Panc1 (cell line): ENCODE results near the gene COMMD2. TPM values are rescaled to one million over a fixed set of nuclear protein-coding genes. Genes with fewer than 3 reads are reported as not detected.

Experiments
- ATAC-seq: fragments of 200-7000 bp; cut with Tn5 transposase; 2 replicates; pipeline ENCODE4 v1.9.1; 2020; ENCODE audit warnings: mild to moderate bottlenecking, moderate library complexity
- BruUV-seq: library from RNA; stranded (reverse); fragments of 400-500 nt; replicated peaks from 2 replicates; lab custom pipeline; 2021; lab: Mats Ljungman, UMichigan
- CTCF ChIA-PET: fragments of 300-600 bp; sonication (Branson Sonifier 250); formaldehyde crosslinking; loops from one replicate; lab custom pipeline; 2022; ENCODE audit warnings: antibody characterized with exemption; lab: Charles Lee
- POLR2A ChIA-PET: fragments of 300-600 bp; sonication (Branson Sonifier 250); formaldehyde crosslinking; loops from one replicate; lab custom pipeline; 2022; ENCODE audit warnings: antibody characterized with exemption; lab: Charles Lee
- DNase-seq: peaks from one replicate; pipeline ENCODE4 v3.0.0-alpha.2; 2010; ENCODE audit warnings: low read depth, low spot score
- H3K27ac ChIP-seq: 2 replicates; pipeline ENCODE4 v1.5.1; 2011; ENCODE audit warnings: mild to moderate bottlenecking, low read length, inconsistent platforms
- H3K27me3 ChIP-seq: fragments of 200-500 bp; sonication (Bioruptor generic); 2 replicates; pipeline ENCODE4 v1.6.0; 2014; ENCODE audit warnings: low read length, inconsistent platforms; ENCODE audit not compliant: control insufficient read depth, insufficient read depth
- H3K36me3 ChIP-seq: fragments of 200-500 bp; sonication (Bioruptor generic); 2 replicates; pipeline ENCODE4 v1.5.1; 2014; ENCODE audit warnings: inconsistent platforms, mild to moderate bottlenecking, low read length, moderate library complexity; ENCODE audit not compliant: control insufficient read depth, insufficient read depth
- H3K4me1 ChIP-seq: 2 replicates; pipeline ENCODE4 v1.5.1; 2011; ENCODE audit warnings: inconsistent platforms, mild to moderate bottlenecking, low read length, moderate library complexity; ENCODE audit not compliant: control insufficient read depth, insufficient read depth
- H3K4me3 ChIP-seq, 2 experiments: 2 replicates each; pipeline ENCODE4 v1.5.1; 2011 to 2012; ENCODE audit warnings: low read depth in 2 of 2, low read length in 2 of 2, mild to moderate bottlenecking in 2 of 2, inconsistent platforms in 1 of 2, moderate library complexity in 1 of 2
- H3K9me3 ChIP-seq: fragments of 200-500 bp; sonication (Bioruptor generic); 2 replicates; pipeline ENCODE4 v1.5.1; 2014; ENCODE audit warnings: low read depth, mild to moderate bottlenecking, inconsistent platforms, low read length, moderate library complexity; ENCODE audit not compliant: control insufficient read depth, insufficient read depth
- SIN3A ChIP-seq: IDR thresholded peaks from 2 replicates; pipeline ENCODE4 v1.6.1; 2012; ENCODE audit warnings: low read depth, mild to moderate bottlenecking, low read length, moderate library complexity, borderline replicate concordance; ENCODE audit not compliant: insufficient read depth
- in situ Hi-C: cut with HindIII; loops from 2 replicates; pipeline ENCODE4 v1.10.0; 2016; ENCODE audit warnings: low sequenced_read_pairs, low pct_unique_long_range_greater_than_20kb
- intact Hi-C: fragments of 100-400 bp; cut with micrococcal nuclease; formaldehyde crosslinking; loops from one replicate; pipeline ENCODE4 v1.10.0; 2022; ENCODE audit not compliant: unreplicated experiment
- total RNA-seq: library from RNA; stranded (reverse); gene quantifications from one replicate; pipeline ENCODE4 v1.2.1, GENCODE V29; 2021; ENCODE audit not compliant: unreplicated experiment
- TF ChIP-seq, protein P1 (sequence below), 2 experiments: IDR thresholded peaks; 2 replicates each; pipeline ENCODE4 v1.6.1; 2011 to 2012; ENCODE audit warnings: low read depth in 2 of 2, control low read depth in 1 of 2, low read length in 1 of 2, mild to moderate bottlenecking in 1 of 2, moderate library complexity in 1 of 2; ENCODE audit not compliant: insufficient read depth in 1 of 2
- TF ChIP-seq, protein P2 (sequence below): fragments of 450-650 bp; IDR thresholded peaks from 2 replicates; pipeline ENCODE4 v1.5.1; 2017; ENCODE audit warnings: mild to moderate bottlenecking

Gene COMMD2
- total RNA-seq, 1 experiment from 2014 or later = 70.2 TPM

DNA sequence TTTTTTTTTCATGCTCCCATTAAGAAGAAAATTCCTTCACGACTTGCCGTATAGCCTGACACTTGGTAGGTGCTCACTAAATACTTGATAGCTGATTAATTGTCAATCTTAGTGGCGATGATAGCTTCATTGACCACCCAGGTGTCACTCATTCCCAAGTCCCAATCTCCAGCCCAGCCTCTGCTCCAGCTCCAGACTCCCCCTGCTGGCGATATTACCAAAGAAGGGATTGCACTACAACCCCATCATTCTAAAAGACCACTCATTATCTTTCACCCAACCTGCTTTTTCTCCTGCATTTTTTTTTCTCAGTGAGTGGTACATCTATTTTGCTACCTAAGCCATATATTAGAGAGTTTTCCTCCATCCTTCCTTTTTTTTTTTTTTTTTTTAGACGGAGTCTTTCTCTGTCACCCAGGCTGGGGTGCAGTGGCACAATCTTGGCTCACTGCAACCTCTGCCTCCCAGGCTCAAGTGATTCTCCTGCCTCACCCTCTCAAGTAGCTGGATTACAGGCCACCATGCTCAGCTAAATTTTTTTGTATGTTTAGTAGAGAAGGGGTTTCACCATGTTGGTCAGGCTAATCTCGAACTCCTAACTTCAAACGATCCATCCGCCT, 19.5 kb upstream of the COMMD2 start:
- ChIA-PET CTCF (interaction anchor here (0.6 to 2.4 kb wide), 13 partner anchors 9 to 469 kb away, joined by 3 to 13 read pairs (median 4); partner anchors contain the start of gene ANKUB1), POLR2A (no interaction called here)
- ATAC-seq (peak; percentile 89), DNase-seq (peak; percentile 32)
- Histone ChIP-seq H3K27me3 (no peaks in the 10 kb centered on the region), H3K4me3 (no peak overlapping the region), H3K9me3 (no peaks in the 10 kb centered on the region), H3K36me3 (no peaks in the 10 kb centered on the region), H3K4me1 (no peaks in the 10 kb centered on the region), H3K27ac (no peak overlapping the region)
- TF ChIP-seq, protein P1, sequence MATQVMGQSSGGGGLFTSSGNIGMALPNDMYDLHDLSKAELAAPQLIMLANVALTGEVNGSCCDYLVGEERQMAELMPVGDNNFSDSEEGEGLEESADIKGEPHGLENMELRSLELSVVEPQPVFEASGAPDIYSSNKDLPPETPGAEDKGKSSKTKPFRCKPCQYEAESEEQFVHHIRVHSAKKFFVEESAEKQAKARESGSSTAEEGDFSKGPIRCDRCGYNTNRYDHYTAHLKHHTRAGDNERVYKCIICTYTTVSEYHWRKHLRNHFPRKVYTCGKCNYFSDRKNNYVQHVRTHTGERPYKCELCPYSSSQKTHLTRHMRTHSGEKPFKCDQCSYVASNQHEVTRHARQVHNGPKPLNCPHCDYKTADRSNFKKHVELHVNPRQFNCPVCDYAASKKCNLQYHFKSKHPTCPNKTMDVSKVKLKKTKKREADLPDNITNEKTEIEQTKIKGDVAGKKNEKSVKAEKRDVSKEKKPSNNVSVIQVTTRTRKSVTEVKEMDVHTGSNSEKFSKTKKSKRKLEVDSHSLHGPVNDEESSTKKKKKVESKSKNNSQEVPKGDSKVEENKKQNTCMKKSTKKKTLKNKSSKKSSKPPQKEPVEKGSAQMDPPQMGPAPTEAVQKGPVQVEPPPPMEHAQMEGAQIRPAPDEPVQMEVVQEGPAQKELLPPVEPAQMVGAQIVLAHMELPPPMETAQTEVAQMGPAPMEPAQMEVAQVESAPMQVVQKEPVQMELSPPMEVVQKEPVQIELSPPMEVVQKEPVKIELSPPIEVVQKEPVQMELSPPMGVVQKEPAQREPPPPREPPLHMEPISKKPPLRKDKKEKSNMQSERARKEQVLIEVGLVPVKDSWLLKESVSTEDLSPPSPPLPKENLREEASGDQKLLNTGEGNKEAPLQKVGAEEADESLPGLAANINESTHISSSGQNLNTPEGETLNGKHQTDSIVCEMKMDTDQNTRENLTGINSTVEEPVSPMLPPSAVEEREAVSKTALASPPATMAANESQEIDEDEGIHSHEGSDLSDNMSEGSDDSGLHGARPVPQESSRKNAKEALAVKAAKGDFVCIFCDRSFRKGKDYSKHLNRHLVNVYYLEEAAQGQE (IDR thresholded peaks at IDR 0.05; ENCODE audit: insufficient read depth in 1 of 2, low read depth in 2 of 2, low read length in 1 of 2) = no peak
- TF ChIP-seq, protein P2, sequence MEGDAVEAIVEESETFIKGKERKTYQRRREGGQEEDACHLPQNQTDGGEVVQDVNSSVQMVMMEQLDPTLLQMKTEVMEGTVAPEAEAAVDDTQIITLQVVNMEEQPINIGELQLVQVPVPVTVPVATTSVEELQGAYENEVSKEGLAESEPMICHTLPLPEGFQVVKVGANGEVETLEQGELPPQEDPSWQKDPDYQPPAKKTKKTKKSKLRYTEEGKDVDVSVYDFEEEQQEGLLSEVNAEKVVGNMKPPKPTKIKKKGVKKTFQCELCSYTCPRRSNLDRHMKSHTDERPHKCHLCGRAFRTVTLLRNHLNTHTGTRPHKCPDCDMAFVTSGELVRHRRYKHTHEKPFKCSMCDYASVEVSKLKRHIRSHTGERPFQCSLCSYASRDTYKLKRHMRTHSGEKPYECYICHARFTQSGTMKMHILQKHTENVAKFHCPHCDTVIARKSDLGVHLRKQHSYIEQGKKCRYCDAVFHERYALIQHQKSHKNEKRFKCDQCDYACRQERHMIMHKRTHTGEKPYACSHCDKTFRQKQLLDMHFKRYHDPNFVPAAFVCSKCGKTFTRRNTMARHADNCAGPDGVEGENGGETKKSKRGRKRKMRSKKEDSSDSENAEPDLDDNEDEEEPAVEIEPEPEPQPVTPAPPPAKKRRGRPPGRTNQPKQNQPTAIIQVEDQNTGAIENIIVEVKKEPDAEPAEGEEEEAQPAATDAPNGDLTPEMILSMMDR = peak; percentile 97
- intact Hi-C loops (no loop called here), in situ Hi-C loops (no loop called here)
- BruUV-seq = no TSS peak

DNA sequence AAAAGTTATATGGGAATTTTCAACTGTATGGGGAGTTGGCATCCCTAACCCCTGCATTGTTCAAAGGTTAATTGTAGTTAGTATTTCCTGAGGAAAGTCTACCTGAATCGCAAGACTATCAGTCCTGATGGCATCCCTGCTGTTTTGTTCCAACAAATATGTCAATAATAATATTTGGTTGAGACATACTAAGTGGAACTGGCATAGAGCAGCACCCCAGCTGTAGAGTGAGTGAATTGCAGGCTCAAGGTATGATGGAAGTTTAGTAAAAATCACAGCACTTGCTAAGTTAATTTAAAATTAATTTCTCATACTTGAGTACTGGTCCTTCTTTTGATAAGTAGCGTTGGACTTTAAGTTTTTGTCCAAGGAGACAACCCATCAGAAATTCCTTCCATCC, 18.0 kb upstream of the COMMD2 start:
- in situ Hi-C loops = no loop called here
- ATAC-seq = no peak

More for the DNA sequence above, 18.0 kb upstream of the COMMD2 start:
- Histone ChIP-seq H3K9me3 (no peaks in the 10 kb centered on the region), H3K27me3 (no peaks in the 10 kb centered on the region; the same call in 1 of the 2 replicates), H3K4me3 (no peak overlapping the region), H3K36me3 (no peaks in the 10 kb centered on the region), H3K27ac (no peak overlapping the region), H3K4me1 (no peaks in the 10 kb centered on the region)
- POLR2A ChIA-PET = no interaction called here
- TF ChIP-seq, protein P1 (IDR thresholded peaks at IDR 0.05; ENCODE audit: insufficient read depth in 1 of 2, low read depth in 2 of 2, low read length in 1 of 2) = no peak
- TF ChIP-seq SIN3A = no peak
- CTCF ChIA-PET = interaction anchor here (2.4 kb wide), 1 partner anchor 38 kb away, joined by 13 read pairs; no protein-coding TSS in a partner anchor
- DNase-seq = no peak
- no TSS peak for BruUV-seq
- intact Hi-C loops = no loop called here
